Esophagus muscularis mucosa (tissue), 4 donors: Measurements from ENCODE around the gene SNX18. TPM values are rescaled to one million over a fixed set of nuclear protein-coding genes. Genes with fewer than 3 reads are reported as not detected.

Experiments
- DNase-seq: peaks from one replicate; pipeline ENCODE4 v3.0.0-alpha.2; 2017; ENCODE audit errors: extremely low spot score
- H3K27ac ChIP-seq, 4 donors: fragments of 200-600 bp; sonication (generic); replicated peaks in 1 of 4; 1 replicate in 3 of 4; 2 replicates in 1 of 4; pipeline ENCODE4 v1.5.1; 2016 to 2019; ENCODE audit warnings: mild to moderate bottlenecking in 1 of 4
- H3K27me3 ChIP-seq, 4 donors: fragments of 200-600 bp; sonication (generic); one replicate each; pipeline versions ENCODE4 v1.5.1 to v1.6.0; 2016 to 2019
- H3K36me3 ChIP-seq, 4 donors: fragments of 200-600 bp; sonication (generic); one replicate each; pipeline ENCODE4 v1.5.1; 2016 to 2019
- H3K4me1 ChIP-seq, 4 donors: fragments of 200-600 bp; sonication (generic); one replicate each; pipeline ENCODE4 v1.5.1; 2016 to 2019
- H3K4me3 ChIP-seq, 4 donors: fragments of 200-600 bp; sonication (generic); 1 replicate in 2 of 4; 2 replicates in 2 of 4; pipeline ENCODE4 v1.5.1; 2016 to 2019; ENCODE audit warnings: mild to moderate bottlenecking in 4 of 4, moderate library complexity in 1 of 4
- H3K9me3 ChIP-seq, 4 donors: fragments of 200-600 bp; sonication (generic); 1 replicate in 3 of 4; 2 replicates in 1 of 4; pipeline ENCODE4 v1.5.1; 2016 to 2019
- EP300 ChIP-seq: sonication (generic); formaldehyde crosslinking; IDR thresholded peaks from one replicate; pipeline ENCODE4 v1.6.1; 2017; ENCODE audit warnings: antibody characterized with exemption
- POLR2A ChIP-seq: fragments of 450-650 bp; IDR thresholded peaks from one replicate; pipeline ENCODE4 v1.6.1; 2017; ENCODE audit warnings: antibody characterized with exemption, moderate library complexity, mild to moderate bottlenecking, low read depth
- POLR2AphosphoS5 ChIP-seq, 2 donors: sonication (generic); formaldehyde crosslinking; IDR thresholded peaks; one replicate each; pipeline ENCODE4 v1.6.1; 2017; ENCODE audit warnings: antibody characterized with exemption in 2 of 2
- WGBS: methylation state at CpG from one replicate; pipeline ENCODE4 v1.1.5; 2018; 5-methylcytosine and 5-hydroxymethylcytosine counted together
- intact Hi-C: fragments of 100-400 bp; cut with DNase I; formaldehyde crosslinking; loops from one replicate; pipeline ENCODE4 v1.15.1; 2023
- total RNA-seq, 4 donors: library from RNA; depleted of rRNA; stranded (reverse); fragments of >200 nt; gene quantifications; one replicate each; pipeline versions ENCODE4 v1.1.0 to v1.2.1, GENCODE V29; 2016
- TF ChIP-seq, protein P1 (sequence below), 3 experiments: fragments of 200-600 bp in 2 of 3; fragments of 450-650 bp in 1 of 3; sonication (generic) in 2 of 3; IDR thresholded peaks; one replicate each; pipeline ENCODE4 v1.5.1; 2017 to 2019; ENCODE audit warnings: antibody characterized with exemption in 3 of 3, mild to moderate bottlenecking in 2 of 3, moderate library complexity in 1 of 3

The SNX18 gene
- total RNA-seq, 4 donors from 2014 or later, result 34.1 to 93.3 (median 57.4) TPM

DNA sequence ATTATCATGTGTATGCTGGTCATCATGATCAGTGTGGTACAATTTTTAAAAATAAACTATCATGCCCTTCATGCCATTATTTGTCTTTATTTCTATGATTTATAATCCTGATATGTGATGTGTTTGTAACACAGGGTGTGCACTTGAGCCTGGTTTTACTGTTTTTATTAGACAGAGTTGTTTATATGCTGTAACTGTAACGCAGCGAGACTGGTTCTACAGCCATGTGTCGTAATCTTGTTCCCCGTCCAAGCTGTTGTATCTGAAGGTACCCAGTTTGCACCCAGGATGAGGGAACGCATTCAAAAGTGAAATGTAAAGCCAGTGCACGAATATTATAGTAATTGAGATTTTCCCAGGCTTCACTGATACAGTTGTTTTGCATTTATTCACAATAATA, 28.2 kb downstream of the SNX18 start:
- no peak overlapping the region for H3K27ac ChIP-seq
- no peak overlapping the region for H3K4me3 ChIP-seq
- intact Hi-C loops, result no loop called here
- peaks cover 0 to 8% (median 0%) of the 10 kb centered on the region in 4 donors for H3K36me3 ChIP-seq
- TF ChIP-seq, protein P1, sequence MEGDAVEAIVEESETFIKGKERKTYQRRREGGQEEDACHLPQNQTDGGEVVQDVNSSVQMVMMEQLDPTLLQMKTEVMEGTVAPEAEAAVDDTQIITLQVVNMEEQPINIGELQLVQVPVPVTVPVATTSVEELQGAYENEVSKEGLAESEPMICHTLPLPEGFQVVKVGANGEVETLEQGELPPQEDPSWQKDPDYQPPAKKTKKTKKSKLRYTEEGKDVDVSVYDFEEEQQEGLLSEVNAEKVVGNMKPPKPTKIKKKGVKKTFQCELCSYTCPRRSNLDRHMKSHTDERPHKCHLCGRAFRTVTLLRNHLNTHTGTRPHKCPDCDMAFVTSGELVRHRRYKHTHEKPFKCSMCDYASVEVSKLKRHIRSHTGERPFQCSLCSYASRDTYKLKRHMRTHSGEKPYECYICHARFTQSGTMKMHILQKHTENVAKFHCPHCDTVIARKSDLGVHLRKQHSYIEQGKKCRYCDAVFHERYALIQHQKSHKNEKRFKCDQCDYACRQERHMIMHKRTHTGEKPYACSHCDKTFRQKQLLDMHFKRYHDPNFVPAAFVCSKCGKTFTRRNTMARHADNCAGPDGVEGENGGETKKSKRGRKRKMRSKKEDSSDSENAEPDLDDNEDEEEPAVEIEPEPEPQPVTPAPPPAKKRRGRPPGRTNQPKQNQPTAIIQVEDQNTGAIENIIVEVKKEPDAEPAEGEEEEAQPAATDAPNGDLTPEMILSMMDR (IDR thresholded peaks at IDR 0.05), result no peak
- TF ChIP-seq POLR2AphosphoS5 (IDR thresholded peaks at IDR 0.05), result no peak
- TF ChIP-seq POLR2A, result no peak
- TF ChIP-seq EP300, result no peak
- H3K27me3 ChIP-seq, result no peaks in the 10 kb centered on the region
- peak; percentile 8 for DNase-seq
- WGBS, result 95% methylated on average over 6 of the region's 6 CpGs
- H3K4me1 ChIP-seq, result peaks cover 19 to 33% (median 27%) of the 10 kb centered on the region in 4 donors
- no peaks in the 10 kb centered on the region for H3K9me3 ChIP-seq

DNA sequence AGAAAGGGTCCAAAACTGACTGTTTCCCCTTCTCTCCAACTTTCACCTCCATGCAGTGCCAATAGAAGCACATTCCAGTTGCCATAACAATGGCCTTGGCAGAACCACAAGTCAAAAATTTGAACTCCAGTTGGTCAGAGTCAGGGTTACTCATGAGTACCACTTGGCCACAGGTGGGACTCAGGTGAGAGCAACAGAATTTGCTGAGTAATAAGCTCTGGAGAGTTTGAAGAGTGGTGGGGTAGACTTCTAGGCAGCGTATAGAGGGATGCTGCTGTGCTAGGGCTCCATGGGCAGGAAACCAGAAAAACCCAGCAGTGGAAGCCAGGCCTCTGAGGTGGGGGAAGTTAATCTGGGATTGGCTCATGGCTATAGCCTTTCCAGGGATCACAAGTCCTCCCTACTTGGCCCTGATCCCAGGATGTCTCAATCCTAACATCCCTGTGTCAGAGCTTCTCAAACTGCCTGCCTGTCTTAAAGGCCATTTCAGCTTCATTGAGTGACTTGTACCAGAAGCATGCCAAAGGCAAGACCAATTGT, 30.2 kb downstream of the SNX18 start:
- peaks cover 11 to 19% (median 15%) of the 10 kb centered on the region in 4 donors for H3K4me1 ChIP-seq
- 44% methylated on average over 1 of the region's 1 CpG for WGBS
- intact Hi-C loops, result no loop called here
- peaks cover 0 to 8% (median 3%) of the 10 kb centered on the region in 4 donors for H3K36me3 ChIP-seq
- H3K9me3 ChIP-seq, result no peaks in the 10 kb centered on the region
- no peak overlapping the region for H3K4me3 ChIP-seq
- H3K27ac ChIP-seq, result no peak overlapping the region
- DNase-seq, result peak; percentile 92
- no peaks in the 10 kb centered on the region for H3K27me3 ChIP-seq
- TF ChIP-seq POLR2A, result no peak
- TF ChIP-seq EP300, result no peak
- TF ChIP-seq POLR2AphosphoS5 (IDR thresholded peaks at IDR 0.05), result peak in 1 of 2 donors; percentile 6
- TF ChIP-seq, protein P1 (IDR thresholded peaks at IDR 0.05), result no peak

DNA sequence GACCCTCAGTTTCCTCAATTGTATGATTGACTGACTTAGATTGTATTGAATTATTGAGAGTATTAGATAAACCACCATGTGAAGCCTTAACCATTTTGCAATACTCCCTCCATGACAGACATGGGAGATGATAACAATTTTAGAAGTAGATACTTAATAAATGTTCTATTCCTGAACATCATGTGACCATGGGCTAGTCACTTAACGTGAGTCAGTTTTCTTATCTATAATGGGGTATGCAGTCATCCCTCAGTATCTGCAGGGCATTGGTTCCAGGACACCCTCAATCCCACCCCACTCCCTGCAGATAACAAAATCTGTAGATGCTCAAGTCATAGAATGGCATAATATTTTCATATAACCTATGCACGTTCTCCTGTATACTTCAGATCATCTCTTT, 31.0 kb downstream of the SNX18 start:
- peaks cover 11 to 15% (median 14%) of the 10 kb centered on the region in 4 donors for H3K4me1 ChIP-seq
- no peak overlapping the region for H3K27ac ChIP-seq
- DNase-seq, result no peak
- no peaks in the 10 kb centered on the region for H3K9me3 ChIP-seq
- intact Hi-C loops, result no loop called here
- 86% methylated on average over 2 of the region's 2 CpGs for WGBS
- TF ChIP-seq POLR2AphosphoS5 (IDR thresholded peaks at IDR 0.05) (no peak), POLR2A (no peak), EP300 (no peak)
- TF ChIP-seq, protein P1 (IDR thresholded peaks at IDR 0.05), result no peak
- peaks cover 0 to 7% (median 3%) of the 10 kb centered on the region in 4 donors for H3K36me3 ChIP-seq
- no peaks in the 10 kb centered on the region for H3K27me3 ChIP-seq
- no peak overlapping the region for H3K4me3 ChIP-seq

DNA sequence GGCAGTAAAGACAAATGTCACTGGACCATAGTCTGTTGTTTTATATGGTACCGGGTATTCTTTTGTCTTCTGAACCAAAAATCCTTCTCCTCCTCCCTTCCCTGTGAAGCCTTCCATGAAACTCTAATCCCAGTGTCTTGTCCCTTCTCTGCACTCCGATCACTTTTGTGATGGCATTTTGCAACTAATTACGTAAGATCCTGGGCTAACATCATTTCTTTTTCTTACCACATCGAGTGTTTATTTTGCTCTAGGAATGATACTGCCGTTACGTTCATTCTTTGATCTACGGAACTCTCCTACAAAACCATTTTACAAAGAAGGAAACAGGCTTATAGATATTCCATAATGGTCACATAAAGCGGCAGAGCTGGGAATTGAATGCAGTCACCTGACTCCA, 33.7 kb downstream of the SNX18 start:
- Histone ChIP-seq H3K27ac (no peak overlapping the region), H3K9me3 (no peaks in the 10 kb centered on the region), H3K27me3 (no peaks in the 10 kb centered on the region), H3K4me1 (peaks cover 11 to 14% (median 12%) of the 10 kb centered on the region in 4 donors), H3K4me3 (no peak overlapping the region), H3K36me3 (peaks cover 0 to 6% (median 0%) of the 10 kb centered on the region in 4 donors)
- DNase-seq, result no peak
- intact Hi-C loops, result no loop called here
- WGBS, result 88% methylated on average over 8 of the region's 8 CpGs
- TF ChIP-seq, protein P1 (IDR thresholded peaks at IDR 0.05), result no peak
- TF ChIP-seq POLR2AphosphoS5 (IDR thresholded peaks at IDR 0.05), result no peak
- TF ChIP-seq EP300, result no peak
- TF ChIP-seq POLR2A, result no peak

DNA sequence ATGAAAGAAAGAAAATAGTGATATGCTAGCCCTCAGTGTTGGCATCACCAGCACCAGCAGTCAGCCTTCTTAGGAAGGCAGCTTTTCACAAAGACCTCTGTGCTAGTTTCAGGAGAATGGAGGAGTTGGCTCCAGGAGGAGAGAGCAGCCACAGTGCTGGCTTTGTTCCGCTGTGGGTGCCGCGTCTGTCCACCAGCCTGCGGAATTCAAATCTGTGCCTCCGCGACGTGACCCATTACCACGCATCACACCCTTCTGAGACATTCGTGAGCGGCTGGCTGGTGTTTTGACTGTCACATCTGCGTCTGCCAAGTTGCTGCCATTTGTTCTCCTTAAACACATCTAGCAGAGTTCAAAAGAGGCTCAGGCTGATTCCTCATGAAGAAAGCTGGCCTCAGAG, 34.4 kb downstream of the SNX18 start:
- H3K27ac ChIP-seq, result no peak overlapping the region
- H3K9me3 ChIP-seq, result no peaks in the 10 kb centered on the region
- H3K27me3 ChIP-seq, result no peaks in the 10 kb centered on the region
- no peak for TF ChIP-seq POLR2A
- TF ChIP-seq, protein P1 (IDR thresholded peaks at IDR 0.05), result no peak
- no peak for TF ChIP-seq EP300
- no peak for TF ChIP-seq POLR2AphosphoS5 (IDR thresholded peaks at IDR 0.05)
- WGBS, result 97% methylated on average over 11 of the region's 11 CpGs
- H3K36me3 ChIP-seq, result peaks cover 0 to 6% (median 0%) of the 10 kb centered on the region in 4 donors
- H3K4me1 ChIP-seq, result peaks cover 11 to 14% (median 12%) of the 10 kb centered on the region in 4 donors
- DNase-seq, result peak; percentile 80
- intact Hi-C loops, result no loop called here
- H3K4me3 ChIP-seq, result no peak overlapping the region
